ENCODE results near the gene CRADD. TPM values are rescaled to one million over a fixed set of nuclear protein-coding genes. Genes with fewer than 3 reads are reported as not detected.

Gene CRADD
- total and polyA plus RNA-seq, 4 donors: 6.3 to 28.9 (median 16.6) TPM

- 82 to 87% methylated on average over 7 of the region's 7 CpGs for WGBS, 2 donors
- ATAC-seq (ENCODE audit: insufficient read depth, low FRiP score) (no peak), DNase-seq (no peak)
- H3K9ac ChIP-seq (ENCODE audit: insufficient read depth in 1 of 2, low read length in 2 of 2): no peak overlapping the region
- H3K4me3 ChIP-seq: no peak overlapping the region
- H3K9me3 ChIP-seq (ENCODE audit: control insufficient read depth in 4 of 4, insufficient read depth in 3 of 4, low read length in 3 of 4): peaks cover 0 to 10% (median 4%) of the 10 kb centered on the region in 4 donors
- no peak overlapping the region for H3K27ac ChIP-seq (ENCODE audit: low read depth in 1 of 2, low read length in 1 of 2)
- no peaks in the 10 kb centered on the region for H3K36me3 ChIP-seq (ENCODE audit: control insufficient read depth in 4 of 4, insufficient read depth in 4 of 4, low read length in 4 of 4)
- H3K27me3 ChIP-seq (ENCODE audit: control insufficient read depth in 3 of 3, insufficient read depth in 3 of 3, low read length in 2 of 3): no peaks in the 10 kb centered on the region
- peaks cover 0 to 4% (median 0%) of the 10 kb centered on the region in 5 donors for H3K4me1 ChIP-seq (ENCODE audit: control insufficient read depth in 5 of 5, insufficient read depth in 5 of 5, low read length in 5 of 5)
- TF ChIP-seq, protein P1, sequence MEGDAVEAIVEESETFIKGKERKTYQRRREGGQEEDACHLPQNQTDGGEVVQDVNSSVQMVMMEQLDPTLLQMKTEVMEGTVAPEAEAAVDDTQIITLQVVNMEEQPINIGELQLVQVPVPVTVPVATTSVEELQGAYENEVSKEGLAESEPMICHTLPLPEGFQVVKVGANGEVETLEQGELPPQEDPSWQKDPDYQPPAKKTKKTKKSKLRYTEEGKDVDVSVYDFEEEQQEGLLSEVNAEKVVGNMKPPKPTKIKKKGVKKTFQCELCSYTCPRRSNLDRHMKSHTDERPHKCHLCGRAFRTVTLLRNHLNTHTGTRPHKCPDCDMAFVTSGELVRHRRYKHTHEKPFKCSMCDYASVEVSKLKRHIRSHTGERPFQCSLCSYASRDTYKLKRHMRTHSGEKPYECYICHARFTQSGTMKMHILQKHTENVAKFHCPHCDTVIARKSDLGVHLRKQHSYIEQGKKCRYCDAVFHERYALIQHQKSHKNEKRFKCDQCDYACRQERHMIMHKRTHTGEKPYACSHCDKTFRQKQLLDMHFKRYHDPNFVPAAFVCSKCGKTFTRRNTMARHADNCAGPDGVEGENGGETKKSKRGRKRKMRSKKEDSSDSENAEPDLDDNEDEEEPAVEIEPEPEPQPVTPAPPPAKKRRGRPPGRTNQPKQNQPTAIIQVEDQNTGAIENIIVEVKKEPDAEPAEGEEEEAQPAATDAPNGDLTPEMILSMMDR (IDR thresholded peaks at IDR 0.05; ENCODE audit: control extremely low read depth, extremely low read depth): no peak
Observed at GRCh38 chr12:93939641-93940325, 262.6 kb downstream of the CRADD start.

DNA sequence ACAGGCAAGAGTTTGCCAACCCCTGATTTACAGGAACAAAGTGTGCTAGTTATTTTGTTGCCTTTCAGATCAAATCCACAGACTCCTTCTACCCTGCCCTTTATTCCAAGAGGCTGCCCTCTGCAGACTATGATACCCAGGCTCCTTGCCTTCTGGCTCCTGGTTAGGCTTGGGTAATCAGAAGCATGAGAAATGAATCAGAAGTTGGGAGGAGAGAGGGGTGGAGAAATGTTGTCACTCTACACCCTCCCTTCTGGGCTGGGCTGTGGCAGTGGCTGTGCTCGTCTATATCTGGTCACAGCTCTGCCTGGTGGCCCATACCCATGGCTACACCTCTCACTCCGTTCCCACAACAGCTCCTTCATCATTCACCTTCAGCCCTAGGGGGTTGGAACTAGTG is 266.6 kb downstream of the CRADD start:
- Histone ChIP-seq H3K9ac (ENCODE audit: insufficient read depth in 1 of 2, low read length in 2 of 2) (no peak overlapping the region), H3K36me3 (ENCODE audit: control insufficient read depth in 4 of 4, insufficient read depth in 4 of 4, low read length in 4 of 4) (no peaks in the 10 kb centered on the region), H3K9me3 (ENCODE audit: control insufficient read depth in 4 of 4, insufficient read depth in 3 of 4, low read length in 3 of 4) (no peaks in the 10 kb centered on the region), H3K4me3 (no peak overlapping the region), H3K27ac (ENCODE audit: low read depth in 1 of 2, low read length in 1 of 2) (no peak overlapping the region), H3K4me1 (ENCODE audit: control insufficient read depth in 5 of 5, insufficient read depth in 5 of 5, low read length in 5 of 5) (peaks cover 0 to 4% (median 0%) of the 10 kb centered on the region in 5 donors), H3K27me3 (ENCODE audit: control insufficient read depth in 3 of 3, insufficient read depth in 3 of 3, low read length in 2 of 3) (no peaks in the 10 kb centered on the region)
- DNase-seq (no peak), ATAC-seq (ENCODE audit: insufficient read depth, low FRiP score) (peak; percentile 41)
- TF ChIP-seq, protein P1 (IDR thresholded peaks at IDR 0.05; ENCODE audit: control extremely low read depth, extremely low read depth): no peak
- WGBS, 2 donors: 79 to 85% methylated on average over 2 of the region's 2 CpGs

GRCh38 chr12:93944201-93944600 is 267.0 kb downstream of the CRADD start:
- 79 to 98% methylated on average over 8 of the region's 8 CpGs for WGBS, 2 donors
- TF ChIP-seq, protein P1 (IDR thresholded peaks at IDR 0.05; ENCODE audit: control extremely low read depth, extremely low read depth): no peak

More at GRCh38 chr12:93944201-93944600, 267.0 kb downstream of the CRADD start:
- no peak for DNase-seq
- H3K4me3 ChIP-seq: no peak overlapping the region
- H3K36me3 ChIP-seq (ENCODE audit: control insufficient read depth in 4 of 4, insufficient read depth in 4 of 4, low read length in 4 of 4): no peaks in the 10 kb centered on the region
- ATAC-seq (ENCODE audit: insufficient read depth, low FRiP score): no peak
- no peaks in the 10 kb centered on the region for H3K27me3 ChIP-seq (ENCODE audit: control insufficient read depth in 3 of 3, insufficient read depth in 3 of 3, low read length in 2 of 3)
- H3K9ac ChIP-seq (ENCODE audit: insufficient read depth in 1 of 2, low read length in 2 of 2): no peak overlapping the region
- peaks cover 0 to 4% (median 0%) of the 10 kb centered on the region in 5 donors for H3K4me1 ChIP-seq (ENCODE audit: control insufficient read depth in 5 of 5, insufficient read depth in 5 of 5, low read length in 5 of 5)
- no peak overlapping the region for H3K27ac ChIP-seq (ENCODE audit: low read depth in 1 of 2, low read length in 1 of 2)
- H3K9me3 ChIP-seq (ENCODE audit: control insufficient read depth in 4 of 4, insufficient read depth in 3 of 4, low read length in 3 of 4): no peaks in the 10 kb centered on the region

Small RNA genes within 50 kb of the gene (small RNA-seq; reads per million reads assigned to genes)
- not detected for gene RN7SL630P (ENCODE audit: low replicate concordance)

Other genes starting within 250 kb of the CRADD start
- gene UBE2N, start 235.4 kb upstream of the CRADD start, total RNA-seq: 10 to 100 TPM; 87.4 to 89.4 TPM
- 10 to 100 TPM; 65.1 to 72.2 TPM for gene UBE2N, start 235.4 kb upstream of the CRADD start, polyA plus RNA-seq
- 10 to 100 TPM; 51.6 to 65.7 TPM for gene MRPL42, start 209.9 kb upstream of the CRADD start, total RNA-seq
- 10 to 100 TPM; 27.5 to 35.6 TPM for gene MRPL42, start 209.9 kb upstream of the CRADD start, polyA plus RNA-seq
- 10 to 100 TPM; 29.9 to 35.6 TPM for gene SOCS2, start 104.7 kb upstream of the CRADD start, total RNA-seq
- 10 to 100 TPM; 26.9 to 45.1 TPM for gene SOCS2, start 104.7 kb upstream of the CRADD start, polyA plus RNA-seq

Data from lung (tissue), 13 donors.